ENCODE data around the gene FAF2.
"Not testable (repeated sequence)": the region's sequence is repeated elsewhere in the genome, so short reads cannot be mapped to it uniquely, and the experiment has no call there.

FAF2 gene, protein sequence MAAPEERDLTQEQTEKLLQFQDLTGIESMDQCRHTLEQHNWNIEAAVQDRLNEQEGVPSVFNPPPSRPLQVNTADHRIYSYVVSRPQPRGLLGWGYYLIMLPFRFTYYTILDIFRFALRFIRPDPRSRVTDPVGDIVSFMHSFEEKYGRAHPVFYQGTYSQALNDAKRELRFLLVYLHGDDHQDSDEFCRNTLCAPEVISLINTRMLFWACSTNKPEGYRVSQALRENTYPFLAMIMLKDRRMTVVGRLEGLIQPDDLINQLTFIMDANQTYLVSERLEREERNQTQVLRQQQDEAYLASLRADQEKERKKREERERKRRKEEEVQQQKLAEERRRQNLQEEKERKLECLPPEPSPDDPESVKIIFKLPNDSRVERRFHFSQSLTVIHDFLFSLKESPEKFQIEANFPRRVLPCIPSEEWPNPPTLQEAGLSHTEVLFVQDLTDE

DNA sequence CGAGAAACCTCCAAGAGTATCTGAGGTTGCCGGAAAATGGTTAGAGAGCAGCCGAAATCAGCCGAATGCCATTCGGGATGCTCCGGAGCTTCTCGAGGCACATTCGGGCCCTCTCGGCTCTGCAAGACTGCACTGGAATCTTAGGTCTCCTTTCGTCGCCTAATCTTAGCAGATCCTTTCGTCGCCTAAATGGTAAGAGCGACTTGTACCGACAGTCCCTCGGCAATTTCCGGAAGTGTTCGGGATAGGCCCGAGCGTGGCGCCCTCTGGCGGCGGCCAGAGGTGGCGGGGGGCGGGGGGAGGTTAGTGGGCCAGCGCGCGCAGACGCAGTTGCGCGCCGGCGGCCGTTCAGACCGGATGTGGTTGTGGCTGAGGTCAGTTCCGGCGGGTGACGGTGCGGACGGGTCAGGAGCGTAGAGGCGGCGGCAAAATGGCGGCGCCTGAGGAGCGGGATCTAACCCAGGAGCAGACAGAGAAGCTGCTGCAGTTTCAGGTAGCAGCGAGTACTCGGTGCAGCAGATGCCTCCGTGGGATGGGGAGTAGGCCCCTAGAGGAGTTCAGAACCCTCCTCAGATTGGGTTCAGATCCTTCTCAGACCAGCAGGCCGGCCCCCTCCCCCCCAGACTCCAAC, at the start of gene FAF2:
FAF2 (plus strand) TSS at position 408 of the 631 bp plus-strand sequence; CDS start at position 431, 23 bp downstream.
- no peaks in the 10 kb centered on the region for H3K9me3 ChIP-seq (ENCODE audit: insufficient read depth, low read depth, low read length)
- no peaks in the 10 kb centered on the region for H3K4me1 ChIP-seq (ENCODE audit: insufficient read depth, low read length)
- peak within 1 kb of the TSS; percentile 95 for H3K4me3 ChIP-seq (ENCODE audit: low read length)
- H3K9ac ChIP-seq (ENCODE audit: low read depth, low read length): peak within 1 kb of the TSS; percentile 94
- peaks cover 12% of the 10 kb centered on the region; the same call in 1 of the 2 replicates for H3K36me3 ChIP-seq (ENCODE audit: insufficient read depth, low read depth, low read length)
- H3K27me3 ChIP-seq (ENCODE audit: insufficient read depth, low read length): no peaks in the 10 kb centered on the region
- H3K27ac ChIP-seq (ENCODE audit: low read length): peak within 1 kb of the TSS; percentile 75

DNA sequence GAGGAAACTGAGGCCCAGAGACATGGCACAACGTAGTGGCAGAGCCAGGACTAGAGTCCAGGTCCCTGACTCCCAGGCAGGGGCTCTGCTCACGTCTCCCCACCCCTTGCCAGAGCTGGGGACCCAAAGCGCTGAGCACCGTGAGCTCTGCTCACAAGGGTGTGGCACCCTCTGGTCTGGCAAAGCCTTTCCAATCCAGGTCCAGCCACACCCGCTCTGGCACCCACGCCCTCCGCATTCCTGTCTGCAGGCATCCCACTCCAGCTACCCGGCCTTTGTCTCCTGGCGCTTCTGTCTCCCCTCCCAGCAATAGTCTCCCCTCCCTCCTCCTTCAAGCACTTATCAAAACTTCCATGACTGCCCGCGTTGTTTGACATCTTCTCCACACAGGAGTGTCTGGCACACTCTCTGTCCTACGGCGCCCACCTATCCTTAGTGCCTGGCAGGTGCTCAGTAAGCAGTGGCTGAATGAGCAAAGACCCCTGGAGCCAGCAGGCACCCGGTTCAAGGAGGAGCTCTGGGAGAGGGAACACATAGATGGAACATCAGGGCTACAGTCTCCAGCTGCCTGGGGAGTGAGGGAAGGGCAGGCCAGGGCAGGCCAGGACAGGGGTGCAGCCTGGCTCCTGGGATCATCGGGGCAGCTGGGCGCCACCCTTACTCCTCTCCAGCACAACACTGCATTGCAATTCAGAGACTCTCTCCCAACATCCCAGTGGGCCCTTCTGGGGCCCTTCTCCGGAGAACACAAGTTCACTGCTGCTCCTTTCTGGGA, 47.6 kb upstream of the FAF2 start:
- H3K27ac ChIP-seq (ENCODE audit: low read length): no peak overlapping the region

DNA sequence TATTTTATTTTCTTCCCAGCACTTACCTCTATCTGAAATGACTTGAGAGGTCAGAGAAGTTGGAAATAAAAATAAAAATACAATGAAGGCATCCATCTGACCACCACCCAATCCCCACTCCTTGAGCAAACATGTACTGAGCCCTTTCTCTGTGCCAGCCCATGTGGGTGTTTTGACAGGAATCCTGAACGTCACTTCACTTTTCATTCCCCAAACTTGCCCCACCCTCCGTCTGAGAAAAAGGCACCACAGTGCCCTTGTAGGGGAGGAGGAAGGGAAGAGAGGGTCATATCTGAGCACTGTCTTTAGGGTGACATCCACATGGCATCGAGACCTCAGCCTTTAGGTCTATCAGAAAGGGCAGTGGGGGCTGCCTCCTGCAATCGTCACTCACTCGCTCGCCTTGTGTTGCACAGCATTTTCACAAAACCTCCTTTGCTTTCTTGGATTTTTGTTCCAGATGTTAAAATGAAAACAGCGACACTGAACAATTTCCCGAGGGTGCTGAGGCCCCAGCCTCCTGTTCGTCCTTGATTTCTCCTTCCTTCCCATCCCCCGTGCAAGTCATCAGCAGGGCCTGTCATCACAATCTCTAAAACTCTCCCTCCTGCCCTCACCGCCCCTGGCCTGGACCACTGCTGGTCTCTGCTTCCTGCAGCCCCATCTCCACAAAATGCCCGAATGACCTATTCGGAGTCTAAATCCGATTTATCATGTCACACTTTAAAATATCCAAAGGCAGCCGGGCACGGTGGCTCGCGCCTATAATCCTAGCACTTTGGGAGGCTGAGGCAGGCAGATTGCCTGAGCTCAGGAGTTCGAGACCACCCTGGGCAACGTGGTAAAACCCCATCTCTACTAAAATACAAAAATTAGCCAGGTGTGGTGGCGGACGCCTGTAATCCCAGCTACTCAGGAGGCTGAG, 46.6 kb upstream of the FAF2 start:
- Histone ChIP-seq H3K27ac (ENCODE audit: low read length) (no peak overlapping the region), H3K9me3 (ENCODE audit: insufficient read depth, low read depth, low read length) (no peaks in the 10 kb centered on the region), H3K4me1 (ENCODE audit: insufficient read depth, low read length) (no peaks in the 10 kb centered on the region), H3K27me3 (ENCODE audit: insufficient read depth, low read length) (no peaks in the 10 kb centered on the region), H3K4me3 (ENCODE audit: low read length) (no peak overlapping the region), H3K36me3 (ENCODE audit: insufficient read depth, low read depth, low read length) (no peaks in the 10 kb centered on the region), H3K9ac (ENCODE audit: low read depth, low read length) (no peak overlapping the region)

More for the DNA sequence above, 47.6 kb upstream of the FAF2 start:
- Histone ChIP-seq H3K36me3 (ENCODE audit: insufficient read depth, low read depth, low read length) (no peaks in the 10 kb centered on the region), H3K27me3 (ENCODE audit: insufficient read depth, low read length) (no peaks in the 10 kb centered on the region), H3K9ac (ENCODE audit: low read depth, low read length) (no peak overlapping the region), H3K4me3 (ENCODE audit: low read length) (no peak overlapping the region), H3K4me1 (ENCODE audit: insufficient read depth, low read length) (no peaks in the 10 kb centered on the region), H3K9me3 (ENCODE audit: insufficient read depth, low read depth, low read length) (no peaks in the 10 kb centered on the region)

DNA sequence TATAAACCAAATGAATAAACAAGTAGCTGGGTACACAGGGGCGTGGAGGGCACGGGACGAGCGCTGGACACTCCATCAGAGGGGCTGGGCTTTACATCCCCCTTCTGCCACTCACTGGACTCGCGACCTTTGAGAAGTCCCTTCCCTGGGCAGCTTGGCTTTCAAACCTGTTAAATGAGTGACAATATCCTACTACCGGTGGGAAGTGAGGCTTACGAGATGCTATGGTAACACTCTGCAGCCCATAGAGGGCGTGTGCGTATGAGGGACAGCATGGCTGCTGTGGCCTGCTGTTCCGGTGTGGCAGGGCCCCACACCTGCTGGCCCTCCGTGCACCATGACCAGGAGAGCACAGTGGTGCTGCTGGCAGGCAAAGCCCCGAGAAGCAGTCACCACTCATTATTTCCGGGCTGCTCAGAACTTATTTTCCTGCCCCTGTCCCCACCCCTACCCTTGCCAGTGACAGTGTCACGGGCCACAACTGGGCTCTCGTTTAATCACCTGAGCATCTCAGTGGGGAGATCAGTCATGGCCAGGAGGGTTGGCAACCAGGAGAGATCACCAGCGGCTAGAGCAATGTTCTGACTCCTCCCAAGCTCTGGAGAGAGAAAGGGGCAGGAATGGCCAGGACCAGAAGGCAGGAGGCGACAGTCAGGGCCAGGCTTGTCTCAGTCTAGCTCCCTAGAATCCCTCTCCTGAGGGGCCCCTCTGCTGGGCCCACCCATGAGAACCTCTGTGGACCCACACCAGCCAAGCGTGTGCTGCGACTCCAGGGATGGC, 42.3 kb upstream of the FAF2 start:
- H3K27ac ChIP-seq (ENCODE audit: low read length): no peak overlapping the region

DNA sequence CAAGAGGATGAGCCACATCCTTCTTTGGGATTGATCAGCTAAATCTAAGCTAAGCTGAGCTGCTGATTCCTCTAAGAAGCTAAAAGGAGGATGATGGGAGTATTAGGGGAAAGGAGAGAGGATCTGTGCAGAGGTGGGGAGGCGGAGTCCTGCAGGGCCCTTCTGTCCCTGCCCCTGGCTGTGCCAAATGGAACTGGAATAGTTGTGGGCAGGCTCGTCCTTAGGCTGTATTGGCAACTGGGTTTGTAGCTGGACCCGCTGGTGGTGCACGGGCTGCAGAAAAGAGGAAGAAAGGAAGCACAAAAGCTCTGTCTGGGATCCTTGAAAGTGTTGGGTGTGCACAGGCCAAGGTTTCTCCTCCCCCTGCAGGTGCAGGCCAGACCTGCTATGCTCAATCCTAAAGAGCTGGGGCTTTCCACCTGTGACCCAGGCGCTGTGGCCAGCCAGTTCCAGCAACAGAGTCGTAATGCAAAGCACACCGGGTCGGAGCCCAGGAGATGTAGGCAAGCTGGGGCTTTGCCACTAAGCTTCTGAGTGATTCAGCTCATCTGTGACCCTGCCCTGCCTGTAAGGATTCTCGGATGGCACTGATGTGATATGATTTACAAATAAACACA, 41.6 kb upstream of the FAF2 start:
- no peak overlapping the region for H3K27ac ChIP-seq (ENCODE audit: low read length)
- H3K9me3 ChIP-seq (ENCODE audit: insufficient read depth, low read depth, low read length): no peaks in the 10 kb centered on the region
- H3K4me3 ChIP-seq (ENCODE audit: low read length): no peak overlapping the region
- no peaks in the 10 kb centered on the region for H3K4me1 ChIP-seq (ENCODE audit: insufficient read depth, low read length)
- no peaks in the 10 kb centered on the region for H3K27me3 ChIP-seq (ENCODE audit: insufficient read depth, low read length)
- H3K9ac ChIP-seq (ENCODE audit: low read depth, low read length): no peak overlapping the region
- H3K36me3 ChIP-seq (ENCODE audit: insufficient read depth, low read depth, low read length): no peaks in the 10 kb centered on the region

More for the DNA sequence above, 42.3 kb upstream of the FAF2 start:
- H3K27me3 ChIP-seq (ENCODE audit: insufficient read depth, low read length): no peaks in the 10 kb centered on the region
- no peaks in the 10 kb centered on the region for H3K4me1 ChIP-seq (ENCODE audit: insufficient read depth, low read length)
- H3K4me3 ChIP-seq (ENCODE audit: low read length): no peak overlapping the region
- H3K9ac ChIP-seq (ENCODE audit: low read depth, low read length): no peak overlapping the region
- no peaks in the 10 kb centered on the region for H3K36me3 ChIP-seq (ENCODE audit: insufficient read depth, low read depth, low read length)
- H3K9me3 ChIP-seq (ENCODE audit: insufficient read depth, low read depth, low read length): no peaks in the 10 kb centered on the region

DNA sequence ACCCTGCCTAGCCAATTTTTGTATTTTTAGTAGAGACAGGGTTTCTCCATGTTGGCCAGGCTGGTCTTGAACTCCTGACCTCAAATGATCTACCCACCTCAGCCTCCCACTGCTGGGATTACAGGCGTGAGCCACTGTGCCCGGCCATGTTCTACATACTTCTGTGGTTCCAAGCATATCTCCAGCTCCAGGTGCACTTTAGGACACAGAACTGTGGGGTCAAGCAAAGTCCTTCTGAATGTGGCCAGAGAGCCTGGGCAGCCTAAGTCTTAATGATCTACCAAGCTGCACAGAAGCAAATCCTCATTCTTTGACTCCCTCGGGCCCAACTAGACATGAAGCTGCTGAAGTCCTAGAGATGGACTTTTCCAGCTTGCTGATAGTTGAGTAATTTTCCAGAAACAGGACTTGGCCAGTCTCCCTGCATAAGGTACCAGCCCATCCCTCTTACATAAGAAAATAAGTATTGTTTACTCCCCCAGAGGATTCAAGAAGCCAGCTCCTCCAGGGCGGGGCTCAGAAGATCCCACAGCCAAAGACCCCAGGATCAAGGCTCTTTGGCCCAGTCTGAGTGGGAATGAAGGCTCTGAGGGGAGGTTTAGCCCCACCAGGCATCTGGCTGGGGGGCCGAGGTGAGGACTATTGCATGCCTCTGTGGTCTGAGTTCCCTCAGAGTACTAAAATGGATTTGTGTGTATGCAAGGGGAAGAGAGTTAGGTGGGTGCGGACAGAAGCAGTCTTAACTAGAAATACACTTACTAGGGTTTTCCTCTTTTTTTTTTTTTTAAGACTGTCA, 40.5 kb upstream of the FAF2 start:
- no peak overlapping the region for H3K4me3 ChIP-seq (ENCODE audit: low read length)
- no peaks in the 10 kb centered on the region for H3K36me3 ChIP-seq (ENCODE audit: insufficient read depth, low read depth, low read length)
- H3K9me3 ChIP-seq (ENCODE audit: insufficient read depth, low read depth, low read length): no peaks in the 10 kb centered on the region
- no peaks in the 10 kb centered on the region for H3K4me1 ChIP-seq (ENCODE audit: insufficient read depth, low read length)
- H3K27ac ChIP-seq (ENCODE audit: low read length): no peak overlapping the region
- no peaks in the 10 kb centered on the region for H3K27me3 ChIP-seq (ENCODE audit: insufficient read depth, low read length)
- no peak overlapping the region for H3K9ac ChIP-seq (ENCODE audit: low read depth, low read length)

DNA sequence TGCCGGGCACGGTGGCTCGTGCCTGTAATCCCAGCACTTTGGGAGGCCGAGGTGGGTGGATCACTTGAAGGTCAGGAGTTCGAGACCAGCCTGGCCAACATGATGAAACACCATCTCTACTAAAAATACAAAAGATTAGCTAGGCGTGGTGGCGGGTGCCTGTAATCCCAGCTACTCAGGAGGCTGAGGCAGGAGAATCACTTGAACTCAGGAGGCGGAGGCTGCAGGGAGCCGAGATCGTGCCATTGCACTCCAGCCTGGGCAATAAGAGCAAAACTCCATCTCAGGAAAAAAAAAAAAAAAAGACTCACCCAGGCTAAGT, 40.0 kb upstream of the FAF2 start:
- not testable (repeated sequence) for H3K27ac ChIP-seq (ENCODE audit: low read length); H3K9ac ChIP-seq (ENCODE audit: low read depth, low read length); H3K4me1 ChIP-seq (ENCODE audit: insufficient read depth, low read length); H3K36me3 ChIP-seq (ENCODE audit: insufficient read depth, low read depth, low read length); H3K4me3 ChIP-seq (ENCODE audit: low read length); H3K27me3 ChIP-seq (ENCODE audit: insufficient read depth, low read length); H3K9me3 ChIP-seq (ENCODE audit: insufficient read depth, low read depth, low read length)

DNA sequence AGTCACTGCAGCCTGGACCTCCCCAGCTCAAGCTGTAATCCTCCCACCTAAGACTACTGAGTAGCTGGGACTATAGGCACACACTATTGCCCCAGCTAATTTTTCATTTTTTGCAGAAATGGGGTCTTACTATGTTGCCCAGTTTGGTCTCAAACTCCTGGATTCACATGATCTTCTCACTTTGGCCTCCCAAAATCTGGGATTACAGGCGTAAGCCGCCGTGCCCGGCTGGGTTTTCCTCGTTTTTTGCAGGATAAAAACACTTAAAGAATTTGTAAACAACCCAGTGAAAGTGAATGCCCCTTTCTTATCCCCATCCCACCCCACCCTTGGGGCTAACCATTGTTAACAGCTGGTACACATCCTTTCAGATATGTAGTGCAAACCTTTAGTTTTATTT, 39.6 kb upstream of the FAF2 start:
- Histone ChIP-seq H3K36me3 (ENCODE audit: insufficient read depth, low read depth, low read length) (no peaks in the 10 kb centered on the region), H3K4me1 (ENCODE audit: insufficient read depth, low read length) (no peaks in the 10 kb centered on the region), H3K9me3 (ENCODE audit: insufficient read depth, low read depth, low read length) (no peaks in the 10 kb centered on the region), H3K4me3 (ENCODE audit: low read length) (no peak overlapping the region), H3K27ac (ENCODE audit: low read length) (no peak overlapping the region), H3K27me3 (ENCODE audit: insufficient read depth, low read length) (no peaks in the 10 kb centered on the region), H3K9ac (ENCODE audit: low read depth, low read length) (no peak overlapping the region)

DNA sequence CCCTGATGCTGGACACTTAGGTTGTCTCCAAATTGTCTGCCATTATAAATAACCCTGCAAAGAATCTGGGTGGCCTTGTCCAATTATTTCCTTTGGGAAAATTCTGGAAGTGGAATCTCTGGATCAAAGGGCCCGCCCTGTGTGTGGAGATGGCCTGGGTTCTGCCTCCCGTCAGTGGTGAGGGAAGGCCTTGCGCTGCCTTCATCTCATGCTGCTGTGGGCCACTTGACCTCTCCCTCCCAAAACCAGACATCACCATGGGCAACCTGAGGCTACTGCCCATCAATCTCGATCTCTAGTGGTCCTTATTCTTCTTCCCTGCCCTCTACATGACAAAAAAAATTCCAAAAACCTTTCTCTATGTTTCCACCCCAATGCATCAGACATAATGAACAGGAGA, 38.4 kb upstream of the FAF2 start:
- Histone ChIP-seq H3K27me3 (ENCODE audit: insufficient read depth, low read length) (no peaks in the 10 kb centered on the region), H3K4me1 (ENCODE audit: insufficient read depth, low read length) (no peaks in the 10 kb centered on the region), H3K27ac (ENCODE audit: low read length) (no peak overlapping the region), H3K9me3 (ENCODE audit: insufficient read depth, low read depth, low read length) (no peaks in the 10 kb centered on the region), H3K9ac (ENCODE audit: low read depth, low read length) (no peak overlapping the region), H3K36me3 (ENCODE audit: insufficient read depth, low read depth, low read length) (no peaks in the 10 kb centered on the region), H3K4me3 (ENCODE audit: low read length) (no peak overlapping the region)

All from iPS-20b (cell line).